Muscle layer of duodenum (tissue), 2 donors: ENCODE results near the gene PTPRN2.

Experiments
- H3K27ac ChIP-seq: one replicate; pipeline ENCODE4 v1.7.0; 2013; ENCODE audit warnings: mild to moderate bottlenecking, low read length
- H3K27me3 ChIP-seq: one replicate; pipeline ENCODE4 v1.7.0; 2013; ENCODE audit warnings: low read depth, mild to moderate bottlenecking, control low read depth, low read length
- H3K36me3 ChIP-seq, 2 donors: one replicate each; pipeline ENCODE4 v1.7.0; 2013; ENCODE audit warnings: low read length in 2 of 2, control low read depth in 1 of 2, mild to moderate bottlenecking in 1 of 2; ENCODE audit not compliant: insufficient read depth in 2 of 2, control insufficient read depth in 1 of 2
- H3K4me1 ChIP-seq, 2 donors: one replicate each; pipeline ENCODE4 v1.7.0; 2013; ENCODE audit warnings: low read length in 2 of 2, mild to moderate bottlenecking in 2 of 2, control low read depth in 1 of 2, moderate library complexity in 1 of 2; ENCODE audit not compliant: insufficient read depth in 2 of 2, control insufficient read depth in 1 of 2
- H3K4me3 ChIP-seq, 2 donors: one replicate each; pipeline ENCODE4 v1.7.0; 2013; ENCODE audit warnings: low read length in 2 of 2, low read depth in 1 of 2, mild to moderate bottlenecking in 1 of 2
- H3K9me3 ChIP-seq, 2 donors: one replicate each; pipeline ENCODE4 v1.7.0; 2013; ENCODE audit warnings: low read length in 2 of 2, control low read depth in 1 of 2, mild to moderate bottlenecking in 1 of 2; ENCODE audit not compliant: control insufficient read depth in 1 of 2
- donor health status: healthy.

Gene PTPRN2

GRCh38 chr7:158329686-158330085 is 257.9 kb downstream of the PTPRN2 start:
- H3K9me3 ChIP-seq, result no peaks in the 10 kb centered on the region
- no peaks in the 10 kb centered on the region for H3K27me3 ChIP-seq
- no peak overlapping the region for H3K4me3 ChIP-seq
- no peaks in the 10 kb centered on the region for H3K36me3 ChIP-seq
- H3K27ac ChIP-seq, result no peak overlapping the region
- no peaks in the 10 kb centered on the region for H3K4me1 ChIP-seq

GRCh38 chr7:158329014-158329610 is 258.5 kb downstream of the PTPRN2 start:
- Histone ChIP-seq H3K36me3 (no peaks in the 10 kb centered on the region), H3K27ac (no peak overlapping the region), H3K4me1 (no peaks in the 10 kb centered on the region), H3K9me3 (no peaks in the 10 kb centered on the region), H3K27me3 (no peaks in the 10 kb centered on the region), H3K4me3 (no peak overlapping the region)

GRCh38 chr7:158328376-158329013 is 259.1 kb downstream of the PTPRN2 start:
- Histone ChIP-seq H3K4me1 (no peaks in the 10 kb centered on the region), H3K4me3 (no peak overlapping the region), H3K27me3 (no peaks in the 10 kb centered on the region), H3K36me3 (no peaks in the 10 kb centered on the region), H3K9me3 (no peaks in the 10 kb centered on the region), H3K27ac (no peak overlapping the region)

GRCh38 chr7:158327571-158328180 is 259.9 kb downstream of the PTPRN2 start:
- no peaks in the 10 kb centered on the region for H3K27me3 ChIP-seq
- H3K9me3 ChIP-seq, result no peaks in the 10 kb centered on the region
- no peaks in the 10 kb centered on the region for H3K4me1 ChIP-seq
- H3K36me3 ChIP-seq, result no peaks in the 10 kb centered on the region
- no peak overlapping the region for H3K27ac ChIP-seq
- no peak overlapping the region for H3K4me3 ChIP-seq

GRCh38 chr7:158327012-158327411 is 260.6 kb downstream of the PTPRN2 start:
- no peak overlapping the region for H3K4me3 ChIP-seq
- no peak overlapping the region for H3K27ac ChIP-seq
- no peaks in the 10 kb centered on the region for H3K36me3 ChIP-seq

GRCh38 chr7:158325530-158326381 is 261.9 kb downstream of the PTPRN2 start:
- no peaks in the 10 kb centered on the region for H3K9me3 ChIP-seq
- H3K4me3 ChIP-seq, result no peak overlapping the region
- H3K4me1 ChIP-seq, result no peaks in the 10 kb centered on the region
- no peaks in the 10 kb centered on the region for H3K27me3 ChIP-seq
- no peak overlapping the region for H3K27ac ChIP-seq
- H3K36me3 ChIP-seq, result no peaks in the 10 kb centered on the region

More at GRCh38 chr7:158327012-158327411, 260.6 kb downstream of the PTPRN2 start:
- Histone ChIP-seq H3K4me1 (no peaks in the 10 kb centered on the region), H3K27me3 (no peaks in the 10 kb centered on the region), H3K9me3 (no peaks in the 10 kb centered on the region)

- Histone ChIP-seq H3K27me3 (no peaks in the 10 kb centered on the region), H3K27ac (no peak overlapping the region), H3K4me3 (no peak overlapping the region), H3K9me3 (no peaks in the 10 kb centered on the region), H3K4me1 (no peaks in the 10 kb centered on the region), H3K36me3 (no peaks in the 10 kb centered on the region)
Measured at GRCh38 chr7:158324397-158325360, 262.9 kb downstream of the PTPRN2 start.

- Histone ChIP-seq H3K27ac (no peak overlapping the region), H3K36me3 (no peaks in the 10 kb centered on the region), H3K4me3 (no peak overlapping the region), H3K27me3 (no peaks in the 10 kb centered on the region), H3K9me3 (no peaks in the 10 kb centered on the region), H3K4me1 (no peaks in the 10 kb centered on the region)
Measured at GRCh38 chr7:158323741-158324396, 263.8 kb downstream of the PTPRN2 start.

- Histone ChIP-seq H3K9me3 (no peaks in the 10 kb centered on the region), H3K4me3 (no peak overlapping the region), H3K4me1 (no peaks in the 10 kb centered on the region), H3K27me3 (no peaks in the 10 kb centered on the region), H3K36me3 (no peaks in the 10 kb centered on the region), H3K27ac (no peak overlapping the region)
Measured at GRCh38 chr7:158322616-158323530, 264.8 kb downstream of the PTPRN2 start.
